Trophoblast cell (in vitro differentiated cells and primary cell): ENCODE measurements around the gene NKAP.
"Not testable (repeated sequence)": the region's sequence is repeated elsewhere in the genome, so short reads cannot be mapped to it uniquely, and the experiment has no call there.

Source experiments
- DNase-seq, 2 donors: peaks; one replicate each; pipeline ENCODE4 v3.0.0-alpha.2; 2016
- H2AFZ ChIP-seq: 2 replicates; pipeline ENCODE4 v1.6.1; 2013; ENCODE audit warnings: low read length, moderate library complexity, mild to moderate bottlenecking; ENCODE audit not compliant: insufficient read depth, poor library complexity
- H2AK5ac ChIP-seq: 2 replicates; pipeline ENCODE4 v1.6.1; 2013; ENCODE audit warnings: mild to moderate bottlenecking, low read length
- H2BK120ac ChIP-seq: 2 replicates; pipeline ENCODE4 v1.6.1; 2013; ENCODE audit warnings: low read length, mild to moderate bottlenecking, moderate library complexity; ENCODE audit not compliant: insufficient read depth, poor library complexity
- H2BK12ac ChIP-seq: 2 replicates; pipeline ENCODE4 v1.6.1; 2013; ENCODE audit warnings: mild to moderate bottlenecking, low read length, moderate library complexity
- H2BK5ac ChIP-seq: 2 replicates; pipeline ENCODE4 v1.6.1; 2013; ENCODE audit warnings: low read length, low read depth, moderate library complexity, mild to moderate bottlenecking; ENCODE audit not compliant: poor library complexity
- H3K14ac ChIP-seq: 2 replicates; pipeline ENCODE4 v1.6.1; 2013; ENCODE audit warnings: mild to moderate bottlenecking, low read length
- H3K18ac ChIP-seq: 2 replicates; pipeline ENCODE4 v1.6.1; 2013; ENCODE audit warnings: mild to moderate bottlenecking, low read length
- H3K23ac ChIP-seq: 2 replicates; pipeline ENCODE4 v1.6.1; 2013; ENCODE audit warnings: low read length
- H3K27ac ChIP-seq: 2 replicates; pipeline ENCODE4 v1.5.1; 2013; ENCODE audit warnings: low read depth, mild to moderate bottlenecking, inconsistent platforms, low read length, moderate library complexity
- H3K27me3 ChIP-seq: 2 replicates; pipeline ENCODE4 v1.6.1; 2013; ENCODE audit warnings: inconsistent platforms, mild to moderate bottlenecking, low read length, moderate library complexity; ENCODE audit not compliant: insufficient read depth
- H3K36me3 ChIP-seq, 2 experiments: 1 replicate in 1 of 2; 2 replicates in 1 of 2; pipeline ENCODE4 v1.6.1; 2013; ENCODE audit warnings: low read length in 2 of 2, mild to moderate bottlenecking in 2 of 2, moderate library complexity in 1 of 2; ENCODE audit not compliant: insufficient read depth in 2 of 2, control insufficient read depth in 1 of 2
- H3K4ac ChIP-seq: 2 replicates; pipeline ENCODE4 v1.6.1; 2013; ENCODE audit warnings: low read depth, mild to moderate bottlenecking, low read length, moderate library complexity
- H3K4me1 ChIP-seq, 2 experiments: 1 replicate in 1 of 2; 2 replicates in 1 of 2; pipeline ENCODE4 v1.6.1; 2013; ENCODE audit warnings: low read length in 2 of 2, mild to moderate bottlenecking in 2 of 2, moderate library complexity in 1 of 2; ENCODE audit not compliant: insufficient read depth in 2 of 2, control insufficient read depth in 1 of 2
- H3K4me2 ChIP-seq: 2 replicates; pipeline ENCODE4 v1.6.1; 2013; ENCODE audit warnings: inconsistent platforms, mild to moderate bottlenecking, low read length, moderate library complexity
- H3K4me3 ChIP-seq: 2 replicates; pipeline ENCODE4 v1.5.1; 2013; ENCODE audit warnings: mild to moderate bottlenecking, low read depth, low read length, inconsistent platforms
- H3K79me1 ChIP-seq: one replicate; pipeline ENCODE4 v1.6.1; 2013; ENCODE audit warnings: low read length
- H3K79me2 ChIP-seq: 2 replicates; pipeline ENCODE4 v1.6.1; 2013; ENCODE audit warnings: low read length, mild to moderate bottlenecking; ENCODE audit not compliant: control insufficient read depth, insufficient read depth, poor library complexity
- H3K9ac ChIP-seq: 2 replicates; pipeline ENCODE4 v1.6.1; 2013; ENCODE audit warnings: mild to moderate bottlenecking, low read length
- H3K9me3 ChIP-seq: 2 replicates; pipeline ENCODE4 v1.6.1; 2013; ENCODE audit warnings: low read depth, mild to moderate bottlenecking, control low read depth, inconsistent platforms, low read length; ENCODE audit not compliant: insufficient read depth
- H4K12ac ChIP-seq: 2 replicates; pipeline ENCODE4 v1.6.1; 2013; ENCODE audit warnings: low read depth, mild to moderate bottlenecking, low read length, moderate library complexity
- H4K8ac ChIP-seq: 2 replicates; pipeline ENCODE4 v1.6.1; 2013; ENCODE audit warnings: low read depth, mild to moderate bottlenecking, low read length, moderate library complexity
- H4K91ac ChIP-seq: one replicate; pipeline ENCODE4 v1.6.1; 2013; ENCODE audit warnings: low read depth, mild to moderate bottlenecking, low read length, moderate library complexity
- WGBS: extraction: QIAGEN DNeasy Blood & Tissue Kit; methylation state at CpG from one replicate; pipeline ENCODE4 v1.1.7; 2013; ENCODE audit warnings: missing lambda C conversion rate; ENCODE audit not compliant: insufficient read length, insufficient coverage; ENCODE audit errors: extremely low coverage; 5-methylcytosine and 5-hydroxymethylcytosine counted together

The NKAP gene

DNA sequence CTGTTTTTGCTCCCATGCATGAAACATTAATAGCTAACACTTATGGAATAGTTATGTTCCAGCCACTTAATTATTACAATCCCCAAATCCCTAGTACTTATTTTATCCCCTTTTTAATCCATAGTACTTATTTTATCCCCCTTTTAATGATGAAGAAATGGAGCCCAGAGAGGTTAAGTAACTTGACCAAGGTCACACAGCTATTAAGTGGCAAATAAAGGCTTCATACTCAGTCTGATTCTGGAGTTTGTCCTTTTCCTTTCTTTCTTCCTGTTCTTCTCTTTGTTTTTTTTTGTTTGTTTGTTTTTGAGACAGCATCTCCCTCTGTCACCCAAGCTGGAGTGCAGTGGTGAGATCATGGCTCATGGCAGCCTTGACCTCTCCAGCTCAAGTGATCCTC lies 2.2 kb downstream of the NKAP start:
- no peak overlapping the region for H3K27ac ChIP-seq
- no peak overlapping the region for H3K4me3 ChIP-seq
- no peak overlapping the region for H2AK5ac ChIP-seq
- H2BK120ac ChIP-seq = no peak overlapping the region
- H3K4ac ChIP-seq = no peak overlapping the region
- H4K8ac ChIP-seq = no peak overlapping the region
- no peak overlapping the region for H3K23ac ChIP-seq
- peaks cover 3% of the 10 kb centered on the region for H3K79me1 ChIP-seq
- H3K18ac ChIP-seq = no peak overlapping the region
- H3K14ac ChIP-seq = no peak overlapping the region
- H3K27me3 ChIP-seq = no peaks in the 10 kb centered on the region
- H4K12ac ChIP-seq = no peak overlapping the region
- peaks cover 0 to 3% of the 10 kb centered on the region in 2 experiments for H3K4me1 ChIP-seq
- no peaks in the 10 kb centered on the region for H3K9me3 ChIP-seq
- no peak overlapping the region for H3K4me2 ChIP-seq
- H2BK12ac ChIP-seq = no peak overlapping the region
- no peak overlapping the region for H2AFZ ChIP-seq
- no peak overlapping the region for H4K91ac ChIP-seq
- H3K36me3 ChIP-seq = no peaks in the 10 kb centered on the region
- H2BK5ac ChIP-seq = no peak overlapping the region
- no peak overlapping the region for H3K9ac ChIP-seq
- no peak for DNase-seq
- peaks cover 3% of the 10 kb centered on the region for H3K79me2 ChIP-seq

DNA sequence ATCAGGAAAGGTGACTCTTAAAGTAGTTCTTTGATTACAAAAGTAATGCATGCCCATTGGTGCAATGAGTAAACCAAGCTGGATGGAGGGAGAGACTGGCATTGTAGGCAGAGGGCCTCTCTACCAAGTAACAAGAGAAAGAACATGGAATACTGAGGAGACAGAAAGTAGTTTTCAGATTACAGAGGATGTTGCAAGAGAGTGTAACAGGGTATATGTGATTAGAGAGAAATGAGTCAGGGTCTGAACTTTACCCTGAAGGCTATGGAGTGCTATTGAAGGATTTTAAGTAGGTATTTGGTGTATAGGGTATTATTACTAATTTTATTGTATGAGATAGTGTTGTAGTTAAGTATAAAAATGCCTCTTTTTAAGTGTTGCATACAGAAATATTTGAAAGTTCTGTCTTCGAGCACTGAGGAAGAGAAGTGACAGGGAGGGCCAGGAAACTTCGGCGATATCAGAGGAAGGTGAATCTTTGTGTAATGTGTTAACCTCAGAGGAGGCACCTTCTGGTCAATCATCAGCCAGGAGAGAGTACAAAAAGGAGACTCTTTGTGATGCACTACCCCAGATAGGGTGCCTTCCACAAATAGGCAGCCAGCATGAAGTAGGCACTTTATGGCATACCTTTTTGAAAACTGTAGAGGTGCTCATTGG lies 8.2 kb downstream of the NKAP start:
- Histone ChIP-seq H2BK5ac (no peak overlapping the region), H3K79me2 (no peaks in the 10 kb centered on the region), H3K4me1 (no peaks in the 10 kb centered on the region), H2AFZ (no peak overlapping the region), H3K4ac (no peak overlapping the region), H2AK5ac (no peak overlapping the region), H4K91ac (no peak overlapping the region), H3K36me3 (peaks cover 9% of the 10 kb centered on the region in 2 experiments), H3K27ac (no peak overlapping the region), H3K9ac (no peak overlapping the region), H4K8ac (no peak overlapping the region), H3K18ac (no peak overlapping the region), H3K4me3 (no peak overlapping the region), H2BK12ac (no peak overlapping the region), H2BK120ac (no peak overlapping the region), H3K23ac (no peak overlapping the region), H3K79me1 (no peaks in the 10 kb centered on the region), H3K27me3 (no peaks in the 10 kb centered on the region), H4K12ac (no peak overlapping the region), H3K14ac (no peak overlapping the region), H3K4me2 (no peak overlapping the region), H3K9me3 (no peaks in the 10 kb centered on the region)
- WGBS = no CpG with 5 or more reads among the region's 3 CpGs
- no peak for DNase-seq

- not testable (repeated sequence) for H3K79me2 ChIP-seq, H3K4me1 ChIP-seq, H2BK12ac ChIP-seq, H3K27ac ChIP-seq, H4K91ac ChIP-seq, H4K8ac ChIP-seq, H4K12ac ChIP-seq, H3K18ac ChIP-seq, H2AFZ ChIP-seq, H3K23ac ChIP-seq, H2AK5ac ChIP-seq, H2BK120ac ChIP-seq, H3K36me3 ChIP-seq, H2BK5ac ChIP-seq, H3K4me2 ChIP-seq, H3K27me3 ChIP-seq, H3K9ac ChIP-seq, DNase-seq, H3K9me3 ChIP-seq, H3K4me3 ChIP-seq, H3K79me1 ChIP-seq, H3K4ac ChIP-seq, H3K14ac ChIP-seq
- no CpG with 5 or more reads among the region's 7 CpGs for WGBS
Measured at GRCh38 chrX:119922391-119922790, 21.2 kb downstream of the NKAP start.

- no peak overlapping the region for H3K4ac ChIP-seq
- no peak overlapping the region for H2BK12ac ChIP-seq
- H2BK5ac ChIP-seq = no peak overlapping the region
- H4K91ac ChIP-seq = no peak overlapping the region
- no peak overlapping the region for H3K4me2 ChIP-seq
- H2AK5ac ChIP-seq = no peak overlapping the region
- no peak overlapping the region for H4K8ac ChIP-seq
- DNase-seq = no peak
- no peak overlapping the region for H3K14ac ChIP-seq
- H3K9me3 ChIP-seq = no peaks in the 10 kb centered on the region
- H3K18ac ChIP-seq = no peak overlapping the region
- peaks cover 0 to 3% of the 10 kb centered on the region in 2 experiments for H3K36me3 ChIP-seq
- H3K79me2 ChIP-seq = no peaks in the 10 kb centered on the region
- H3K4me1 ChIP-seq = no peaks in the 10 kb centered on the region
- H3K4me3 ChIP-seq = no peak overlapping the region
- no peak overlapping the region for H3K27ac ChIP-seq
- H2BK120ac ChIP-seq = no peak overlapping the region
- H3K27me3 ChIP-seq = no peaks in the 10 kb centered on the region
- no peaks in the 10 kb centered on the region for H3K79me1 ChIP-seq
- H3K23ac ChIP-seq = no peak overlapping the region
- no peak overlapping the region for H3K9ac ChIP-seq
- no CpG with 5 or more reads among the region's 5 CpGs for WGBS
- H4K12ac ChIP-seq = no peak overlapping the region
- H2AFZ ChIP-seq = no peak overlapping the region
Measured at GRCh38 chrX:119919835-119920585, 23.5 kb downstream of the NKAP start.
